NCI-H128 (cell line): ENCODE results near the gene RNASEH2A.

ENCODE experiments used
- DNase-seq: peaks from one replicate; lab custom pipeline; 2025; ENCODE audit not compliant: unreplicated experiment; lab: John Stamatoyannopoulos, UW

RNASEH2A gene

GRCh38 chr19:12782424-12783290, 23.7 kb upstream of the RNASEH2A start:
- peak; percentile 71 for DNase-seq

DNA sequence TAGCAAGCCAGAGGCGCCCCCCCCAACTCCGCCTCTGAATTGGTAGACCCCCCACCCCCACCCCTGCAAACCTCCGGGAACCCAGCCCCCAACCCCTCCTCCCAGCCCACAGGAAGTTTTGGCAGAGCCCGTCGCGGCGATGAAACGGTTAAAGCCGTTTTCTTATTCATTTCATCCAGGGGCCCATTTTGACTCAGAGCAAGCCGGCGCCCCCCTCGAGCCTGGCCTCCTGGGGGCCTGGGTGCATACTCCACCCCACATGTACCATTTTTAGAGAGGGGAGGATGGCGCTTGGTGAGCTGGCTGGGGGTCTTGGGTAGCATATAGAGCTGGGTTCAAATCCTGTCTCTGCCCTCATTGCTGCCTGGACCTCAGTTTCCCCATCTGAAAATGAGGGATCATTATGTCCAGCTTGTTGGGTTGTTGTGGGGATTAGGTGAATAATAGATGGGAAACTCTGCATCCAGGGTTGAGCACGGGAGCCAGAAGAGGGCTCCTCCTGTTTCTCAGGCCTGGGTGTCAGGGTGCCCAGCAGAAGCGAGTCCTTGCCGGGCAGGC, 23.0 kb upstream of the RNASEH2A start:
- no peak for DNase-seq

GRCh38 chr19:12783849-12784393, 22.5 kb upstream of the RNASEH2A start:
- no peak for DNase-seq

GRCh38 chr19:12784394-12784870, 22.0 kb upstream of the RNASEH2A start:
- no peak for DNase-seq

GRCh38 chr19:12784871-12785430, 21.4 kb upstream of the RNASEH2A start:
- DNase-seq, result no peak

- no peak for DNase-seq
Measured at GRCh38 chr19:12785431-12786031, 20.9 kb upstream of the RNASEH2A start.

- no peak for DNase-seq
Measured at GRCh38 chr19:12786141-12786870, 20.1 kb upstream of the RNASEH2A start.

DNA sequence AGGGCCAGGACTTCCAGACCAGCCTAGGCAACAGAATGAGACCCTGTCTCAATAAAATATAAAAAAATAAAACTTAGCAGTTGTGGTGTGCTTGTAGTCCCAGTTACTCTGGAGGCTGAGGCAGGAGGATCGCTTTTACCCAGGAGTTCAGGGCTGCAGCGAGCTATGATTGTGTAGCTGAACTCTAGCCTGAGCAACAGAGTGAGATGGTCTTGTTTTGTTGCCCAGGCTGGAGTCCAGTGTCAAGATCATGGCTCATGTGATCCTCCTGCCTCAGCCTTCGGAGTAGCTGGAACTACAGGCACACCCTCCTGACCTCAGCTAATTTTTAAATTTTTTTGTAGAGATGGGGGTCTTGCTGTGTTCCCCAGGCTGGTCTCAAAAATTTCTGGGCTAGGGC, 19.4 kb upstream of the RNASEH2A start:
- no peak for DNase-seq

GRCh38 chr19:12787458-12787857, 18.9 kb upstream of the RNASEH2A start:
- DNase-seq, result no peak

DNA sequence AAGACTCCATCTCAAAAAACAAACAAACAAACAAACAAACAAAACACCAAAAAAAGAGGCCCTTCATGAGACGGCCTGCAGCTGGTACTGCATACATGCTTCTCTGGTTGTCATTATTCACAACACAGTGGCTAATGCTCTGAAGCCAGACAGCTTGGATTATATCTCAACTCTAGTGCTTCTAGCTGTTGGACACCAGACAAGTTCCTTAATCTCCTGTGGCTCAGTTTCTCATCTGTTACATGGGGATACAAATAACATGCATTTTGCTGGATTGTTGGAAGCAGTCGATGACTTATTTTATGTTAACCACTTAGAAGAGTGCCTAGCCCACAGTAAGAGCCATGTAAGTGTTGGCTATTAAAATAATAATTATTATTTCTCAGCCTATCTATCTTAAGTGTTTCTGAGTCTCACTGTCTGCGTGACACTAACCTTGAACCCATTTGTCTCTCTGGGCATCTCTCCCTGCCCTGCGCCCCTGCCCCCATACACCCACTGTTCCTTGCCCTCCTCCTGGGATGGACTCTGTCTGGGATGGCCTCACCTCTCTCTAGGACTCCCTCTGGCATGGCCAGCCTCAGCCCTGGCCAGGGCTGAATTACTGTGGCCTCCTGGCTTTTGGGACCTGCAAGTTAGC, 18.2 kb upstream of the RNASEH2A start:
- no peak for DNase-seq

DNA sequence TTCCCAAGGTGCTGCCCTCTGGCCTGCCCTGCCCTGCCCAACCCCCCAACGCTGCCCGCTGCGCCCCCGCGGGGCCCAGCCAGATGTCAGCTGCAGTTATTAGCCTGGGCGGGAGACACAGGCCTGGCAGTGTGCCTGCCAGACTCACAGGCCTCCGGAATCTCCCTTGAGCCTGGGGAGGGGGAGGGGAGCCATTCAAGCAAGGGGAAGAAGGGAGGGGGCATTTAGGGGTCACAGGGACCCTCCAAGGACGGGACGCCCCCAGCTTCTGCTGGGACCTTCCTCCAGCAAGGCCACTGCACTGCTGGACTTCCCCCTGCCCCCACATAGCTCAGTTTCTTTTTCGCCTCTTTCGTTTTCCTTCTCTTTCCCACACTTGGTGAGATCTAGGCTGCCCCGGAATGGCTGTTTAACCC, 17.7 kb upstream of the RNASEH2A start:
- no peak for DNase-seq

DNA sequence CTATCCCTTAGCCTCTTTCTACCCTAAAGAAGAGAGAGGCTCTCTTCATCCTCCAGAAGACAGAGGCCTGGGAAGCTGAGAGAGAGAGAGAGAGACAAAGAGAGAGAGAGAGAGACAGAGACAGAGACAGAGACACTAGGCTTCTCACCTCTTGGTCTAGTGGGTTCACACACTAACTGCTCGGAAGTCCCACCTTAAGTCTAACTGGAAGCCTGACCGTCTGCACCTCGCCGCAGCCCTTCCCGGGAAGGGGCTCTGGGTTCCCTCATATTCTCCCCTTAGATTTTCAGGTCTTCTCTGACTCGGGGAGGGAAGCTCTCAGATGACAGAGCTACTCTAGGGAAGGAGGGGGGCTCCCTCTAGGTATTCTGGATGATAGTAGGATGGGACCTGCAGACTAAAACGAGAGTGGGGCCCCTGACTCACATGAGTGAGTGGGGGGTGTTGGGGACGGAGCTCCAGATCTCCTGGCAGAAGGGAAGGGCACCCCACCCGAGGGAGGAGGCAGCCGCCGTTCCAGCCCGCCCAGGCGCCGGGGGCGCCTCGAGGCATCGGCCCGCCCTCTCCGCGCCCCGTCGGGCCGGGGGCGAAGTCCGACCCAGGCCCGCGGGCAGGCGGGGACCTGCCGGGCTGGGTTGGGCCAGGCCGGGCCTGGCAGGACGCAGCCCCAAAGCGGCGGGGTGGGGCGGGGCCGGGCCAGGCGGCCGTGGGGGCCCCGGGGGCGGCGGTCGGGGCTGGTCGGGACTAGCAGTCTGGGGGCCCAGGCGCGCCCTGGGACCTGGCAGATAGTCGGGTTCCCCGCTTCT, 17.1 kb upstream of the RNASEH2A start:
- no peak for DNase-seq

- DNase-seq, result peak; percentile 85
Measured at GRCh38 chr19:12789904-12790619, 16.3 kb upstream of the RNASEH2A start.

GRCh38 chr19:12790628-12791344, 15.6 kb upstream of the RNASEH2A start:
- no peak for DNase-seq

DNA sequence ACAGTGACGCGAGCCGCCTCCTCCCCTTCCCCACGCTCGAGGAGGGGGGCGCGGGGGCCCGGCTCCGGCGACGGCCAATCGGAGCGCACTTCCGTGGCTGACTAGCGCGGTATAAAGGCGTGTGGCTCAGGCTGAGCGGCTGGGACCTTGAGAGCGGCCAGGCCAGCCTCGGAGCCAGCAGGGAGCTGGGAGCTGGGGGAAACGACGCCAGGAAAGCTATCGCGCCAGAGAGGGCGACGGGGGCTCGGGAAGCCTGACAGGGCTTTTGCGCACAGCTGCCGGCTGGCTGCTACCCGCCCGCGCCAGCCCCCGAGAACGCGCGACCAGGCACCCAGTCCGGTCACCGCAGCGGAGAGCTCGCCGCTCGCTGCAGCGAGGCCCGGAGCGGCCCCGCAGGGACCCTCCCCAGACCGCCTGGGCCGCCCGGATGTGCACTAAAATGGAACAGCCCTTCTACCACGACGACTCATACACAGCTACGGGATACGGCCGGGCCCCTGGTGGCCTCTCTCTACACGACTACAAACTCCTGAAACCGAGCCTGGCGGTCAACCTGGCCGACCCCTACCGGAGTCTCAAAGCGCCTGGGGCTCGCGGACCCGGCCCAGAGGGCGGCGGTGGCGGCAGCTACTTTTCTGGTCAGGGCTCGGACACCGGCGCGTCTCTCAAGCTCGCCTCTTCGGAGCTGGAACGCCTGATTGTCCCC, 14.9 kb upstream of the RNASEH2A start, which contains the start of gene JUNB:
JUNB (plus strand) TSS at position 142 of the 706 bp plus-strand sequence; CDS start at position 428, 286 bp downstream.
- DNase-seq, result peak; percentile 89

DNA sequence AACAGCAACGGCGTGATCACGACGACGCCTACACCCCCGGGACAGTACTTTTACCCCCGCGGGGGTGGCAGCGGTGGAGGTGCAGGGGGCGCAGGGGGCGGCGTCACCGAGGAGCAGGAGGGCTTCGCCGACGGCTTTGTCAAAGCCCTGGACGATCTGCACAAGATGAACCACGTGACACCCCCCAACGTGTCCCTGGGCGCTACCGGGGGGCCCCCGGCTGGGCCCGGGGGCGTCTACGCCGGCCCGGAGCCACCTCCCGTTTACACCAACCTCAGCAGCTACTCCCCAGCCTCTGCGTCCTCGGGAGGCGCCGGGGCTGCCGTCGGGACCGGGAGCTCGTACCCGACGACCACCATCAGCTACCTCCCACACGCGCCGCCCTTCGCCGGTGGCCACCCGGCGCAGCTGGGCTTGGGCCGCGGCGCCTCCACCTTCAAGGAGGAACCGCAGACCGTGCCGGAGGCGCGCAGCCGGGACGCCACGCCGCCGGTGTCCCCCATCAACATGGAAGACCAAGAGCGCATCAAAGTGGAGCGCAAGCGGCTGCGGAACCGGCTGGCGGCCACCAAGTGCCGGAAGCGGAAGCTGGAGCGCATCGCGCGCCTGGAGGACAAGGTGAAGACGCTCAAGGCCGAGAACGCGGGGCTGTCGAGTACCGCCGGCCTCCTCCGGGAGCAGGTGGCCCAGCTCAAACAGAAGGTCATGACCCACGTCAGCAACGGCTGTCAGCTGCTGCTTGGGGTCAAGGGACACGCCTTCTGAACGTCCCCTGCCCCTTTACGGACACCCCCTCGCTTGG, 14.1 kb upstream of the RNASEH2A start:
- DNase-seq, result no peak

- no peak for DNase-seq
Measured at GRCh38 chr19:12792853-12793289, 13.5 kb upstream of the RNASEH2A start.
